Muscle layer of colon (tissue), 2 donors: ENCODE measurements around the gene BUB1B.
A peak's percentile ranks its signal among the peaks of the same experiment; 100 is the strongest.
"Not testable (repeated sequence)": the region's sequence is repeated elsewhere in the genome, so short reads cannot be mapped to it uniquely, and the experiment has no call there.

Experiments
- H3K27ac ChIP-seq: one replicate; pipeline ENCODE4 v1.7.0; 2013; ENCODE audit warnings: low read depth, mild to moderate bottlenecking, low read length, moderate library complexity
- H3K27me3 ChIP-seq, 2 donors: one replicate each; pipeline ENCODE4 v1.7.0; 2013; ENCODE audit warnings: low read length in 2 of 2, mild to moderate bottlenecking in 2 of 2; ENCODE audit not compliant: insufficient read depth in 2 of 2, control insufficient read depth in 1 of 2
- H3K36me3 ChIP-seq: one replicate; pipeline ENCODE4 v1.7.0; 2013; ENCODE audit warnings: mild to moderate bottlenecking, low read length; ENCODE audit not compliant: insufficient read depth
- H3K4me1 ChIP-seq: one replicate; pipeline ENCODE4 v1.7.0; 2013; ENCODE audit warnings: mild to moderate bottlenecking, low read length; ENCODE audit not compliant: insufficient read depth
- H3K4me3 ChIP-seq, 2 donors: one replicate each; pipeline ENCODE4 v1.7.0; 2013; ENCODE audit warnings: low read length in 2 of 2, low read depth in 1 of 2, mild to moderate bottlenecking in 1 of 2, moderate library complexity in 1 of 2
- H3K9ac ChIP-seq: one replicate; pipeline ENCODE4 v1.7.0; 2013; ENCODE audit warnings: low read length
- H3K9me3 ChIP-seq: one replicate; pipeline ENCODE4 v1.7.0; 2013; ENCODE audit warnings: mild to moderate bottlenecking, low read length
- donor health status: abdominal sarcoma.
- donor health status: Adenocarcinoma of cecum.

The BUB1B gene, protein sequence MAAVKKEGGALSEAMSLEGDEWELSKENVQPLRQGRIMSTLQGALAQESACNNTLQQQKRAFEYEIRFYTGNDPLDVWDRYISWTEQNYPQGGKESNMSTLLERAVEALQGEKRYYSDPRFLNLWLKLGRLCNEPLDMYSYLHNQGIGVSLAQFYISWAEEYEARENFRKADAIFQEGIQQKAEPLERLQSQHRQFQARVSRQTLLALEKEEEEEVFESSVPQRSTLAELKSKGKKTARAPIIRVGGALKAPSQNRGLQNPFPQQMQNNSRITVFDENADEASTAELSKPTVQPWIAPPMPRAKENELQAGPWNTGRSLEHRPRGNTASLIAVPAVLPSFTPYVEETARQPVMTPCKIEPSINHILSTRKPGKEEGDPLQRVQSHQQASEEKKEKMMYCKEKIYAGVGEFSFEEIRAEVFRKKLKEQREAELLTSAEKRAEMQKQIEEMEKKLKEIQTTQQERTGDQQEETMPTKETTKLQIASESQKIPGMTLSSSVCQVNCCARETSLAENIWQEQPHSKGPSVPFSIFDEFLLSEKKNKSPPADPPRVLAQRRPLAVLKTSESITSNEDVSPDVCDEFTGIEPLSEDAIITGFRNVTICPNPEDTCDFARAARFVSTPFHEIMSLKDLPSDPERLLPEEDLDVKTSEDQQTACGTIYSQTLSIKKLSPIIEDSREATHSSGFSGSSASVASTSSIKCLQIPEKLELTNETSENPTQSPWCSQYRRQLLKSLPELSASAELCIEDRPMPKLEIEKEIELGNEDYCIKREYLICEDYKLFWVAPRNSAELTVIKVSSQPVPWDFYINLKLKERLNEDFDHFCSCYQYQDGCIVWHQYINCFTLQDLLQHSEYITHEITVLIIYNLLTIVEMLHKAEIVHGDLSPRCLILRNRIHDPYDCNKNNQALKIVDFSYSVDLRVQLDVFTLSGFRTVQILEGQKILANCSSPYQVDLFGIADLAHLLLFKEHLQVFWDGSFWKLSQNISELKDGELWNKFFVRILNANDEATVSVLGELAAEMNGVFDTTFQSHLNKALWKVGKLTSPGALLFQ

DNA sequence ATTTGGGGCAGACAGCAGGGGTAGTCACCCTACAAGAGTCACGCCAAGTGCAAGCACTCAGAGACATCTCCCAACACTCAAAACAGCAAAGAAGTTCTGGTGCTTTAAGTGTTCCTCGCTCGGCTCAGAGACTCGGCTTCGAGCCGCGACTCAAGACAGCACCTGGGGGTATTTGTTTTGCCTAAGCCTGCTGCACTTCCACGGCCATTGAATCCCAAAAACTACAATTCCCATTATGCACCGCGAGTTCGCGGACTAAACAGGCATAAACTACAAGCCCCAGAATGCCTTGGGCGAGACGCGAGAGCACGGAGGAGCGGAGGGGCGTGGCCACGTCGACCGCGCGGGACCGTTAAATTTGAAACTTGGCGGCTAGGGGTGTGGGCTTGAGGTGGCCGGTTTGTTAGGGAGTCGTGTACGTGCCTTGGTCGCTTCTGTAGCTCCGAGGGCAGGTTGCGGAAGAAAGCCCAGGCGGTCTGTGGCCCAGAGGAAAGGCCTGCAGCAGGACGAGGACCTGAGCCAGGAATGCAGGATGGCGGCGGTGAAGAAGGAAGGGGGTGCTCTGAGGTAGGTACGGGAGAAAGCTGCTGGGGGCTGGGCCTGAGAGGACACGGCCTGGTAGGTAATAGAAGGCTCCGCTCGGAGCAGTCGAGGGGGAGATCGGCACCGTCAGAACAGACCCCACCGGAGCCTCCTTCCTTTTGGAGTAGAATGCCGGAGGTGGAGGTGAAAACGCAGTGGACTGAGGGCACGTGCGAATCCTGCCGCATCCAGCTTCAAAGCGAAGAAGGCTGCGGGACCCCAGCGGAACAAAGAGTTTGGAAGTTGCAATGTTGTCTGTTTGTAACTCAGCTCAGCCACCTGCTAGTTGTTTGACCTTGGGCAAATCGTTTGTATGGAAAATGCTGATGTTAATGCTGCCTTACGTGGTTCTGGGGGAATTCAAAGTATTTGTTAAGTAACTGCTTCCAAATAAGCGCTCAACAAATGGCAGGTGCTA is at the start of gene BUB1B:
TSS of gene BUB1B (plus strand) at position 381 of the 1,000 bp plus-strand sequence. CDS start at position 533, 152 bp downstream.
- H3K9ac ChIP-seq, result no peak within 1 kb of the TSS
- H3K36me3 ChIP-seq, result no peaks in the 10 kb centered on the region
- peak within 1 kb of the TSS; percentile 63 to 87 for H3K4me3 ChIP-seq
- peak within 1 kb of the TSS; percentile 29 for H3K27ac ChIP-seq
- no peaks in the 10 kb centered on the region for H3K9me3 ChIP-seq
- H3K27me3 ChIP-seq, result no peaks in the 10 kb centered on the region
- H3K4me1 ChIP-seq, result peaks cover 5% of the 10 kb centered on the region

DNA sequence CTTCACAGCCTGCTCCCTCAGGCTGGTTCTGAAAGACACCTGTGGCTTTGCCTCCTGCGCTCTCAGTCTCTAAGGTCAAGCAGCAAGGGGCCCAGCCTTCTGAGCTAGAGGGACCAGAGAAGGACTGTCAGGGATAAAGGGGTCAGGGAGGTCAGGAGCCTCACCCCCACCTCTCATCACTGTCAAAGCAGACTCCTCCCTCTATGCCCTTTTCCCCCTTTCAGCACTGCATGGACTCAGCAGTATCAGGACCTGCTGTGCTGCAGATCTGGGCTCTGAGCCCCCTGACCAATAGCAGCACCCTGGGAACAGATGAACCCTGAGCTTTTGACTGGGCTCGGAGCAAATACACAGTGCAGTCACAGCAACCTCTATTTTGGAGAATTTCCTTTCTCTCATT is 49.0 kb upstream of the BUB1B start:
- H3K9ac ChIP-seq, result no peak overlapping the region
- no peaks in the 10 kb centered on the region for H3K27me3 ChIP-seq

DNA sequence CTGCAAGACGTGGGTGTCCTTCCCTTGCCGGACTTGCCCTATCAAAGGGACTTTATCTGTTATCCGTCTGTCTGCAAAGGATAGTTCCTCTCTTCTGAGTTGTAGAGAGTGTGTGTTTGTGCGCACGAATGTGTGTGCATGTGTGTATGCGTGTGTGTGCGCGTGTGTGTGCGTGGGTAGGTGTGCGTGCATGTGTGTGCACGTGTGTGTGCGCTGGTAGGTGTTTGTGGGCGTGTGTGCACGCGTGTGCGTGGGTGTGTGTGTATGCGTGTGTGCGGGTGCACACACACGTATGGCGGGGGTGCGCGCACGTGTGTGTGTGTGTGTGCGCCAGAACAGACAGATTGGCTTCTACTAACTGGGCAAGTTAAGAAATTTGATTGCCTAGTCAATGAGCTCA is 48.1 kb upstream of the BUB1B start:
- Histone ChIP-seq H3K27ac (no peak overlapping the region), H3K4me3 (no peak overlapping the region), H3K36me3 (no peaks in the 10 kb centered on the region), H3K9ac (no peak overlapping the region), H3K27me3 (no peaks in the 10 kb centered on the region), H3K9me3 (no peaks in the 10 kb centered on the region), H3K4me1 (peaks cover 2% of the 10 kb centered on the region)

More for the DNA sequence above, 49.0 kb upstream of the BUB1B start:
- Histone ChIP-seq H3K36me3 (no peaks in the 10 kb centered on the region), H3K4me1 (peaks cover 11% of the 10 kb centered on the region), H3K27ac (no peak overlapping the region), H3K9me3 (no peaks in the 10 kb centered on the region), H3K4me3 (no peak overlapping the region)

DNA sequence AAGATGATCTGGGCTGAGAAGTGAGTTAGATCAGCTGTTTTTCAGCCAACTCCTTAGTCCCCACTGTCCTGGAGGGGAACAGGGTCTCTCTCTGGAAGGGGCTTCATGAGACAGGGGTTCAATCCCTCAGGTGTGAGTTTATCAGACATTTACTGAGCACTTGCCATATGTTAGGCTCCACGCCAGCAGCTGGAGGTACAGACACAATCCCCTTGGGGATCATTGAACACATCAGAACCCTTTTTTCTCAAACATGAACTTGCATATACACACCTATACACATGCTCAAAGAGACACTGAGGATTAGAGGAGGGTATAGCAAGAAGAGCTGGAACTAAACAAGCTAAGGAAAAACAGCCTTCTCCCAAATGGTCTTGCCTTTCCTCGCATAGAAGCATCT is 46.7 kb upstream of the BUB1B start:
- Histone ChIP-seq H3K36me3 (no peaks in the 10 kb centered on the region), H3K4me1 (no peaks in the 10 kb centered on the region), H3K9ac (no peak overlapping the region), H3K27me3 (no peaks in the 10 kb centered on the region), H3K9me3 (no peaks in the 10 kb centered on the region), H3K27ac (no peak overlapping the region), H3K4me3 (no peak overlapping the region)

DNA sequence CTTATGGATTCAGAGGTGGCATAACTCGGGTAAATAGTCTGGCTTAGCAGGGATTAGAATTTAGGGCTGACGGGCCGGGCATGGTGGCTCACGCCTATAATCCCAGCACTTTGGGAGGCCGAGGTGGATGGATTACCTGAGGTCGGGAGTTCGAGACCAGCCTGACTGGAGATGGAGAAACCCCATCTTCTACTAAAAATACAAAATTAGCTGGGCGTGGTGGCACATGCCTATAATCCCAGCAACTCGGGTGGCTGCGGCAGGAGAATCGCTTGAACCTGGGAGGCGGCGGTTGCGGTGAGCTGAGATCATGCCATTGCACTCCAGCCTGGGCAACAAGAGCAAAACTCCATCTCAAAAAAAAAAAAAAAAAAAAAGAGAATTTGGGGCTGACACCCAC is 45.8 kb upstream of the BUB1B start:
- not testable (repeated sequence) for H3K9me3 ChIP-seq, H3K27ac ChIP-seq, H3K4me3 ChIP-seq, H3K4me1 ChIP-seq, H3K27me3 ChIP-seq, H3K9ac ChIP-seq, H3K36me3 ChIP-seq

DNA sequence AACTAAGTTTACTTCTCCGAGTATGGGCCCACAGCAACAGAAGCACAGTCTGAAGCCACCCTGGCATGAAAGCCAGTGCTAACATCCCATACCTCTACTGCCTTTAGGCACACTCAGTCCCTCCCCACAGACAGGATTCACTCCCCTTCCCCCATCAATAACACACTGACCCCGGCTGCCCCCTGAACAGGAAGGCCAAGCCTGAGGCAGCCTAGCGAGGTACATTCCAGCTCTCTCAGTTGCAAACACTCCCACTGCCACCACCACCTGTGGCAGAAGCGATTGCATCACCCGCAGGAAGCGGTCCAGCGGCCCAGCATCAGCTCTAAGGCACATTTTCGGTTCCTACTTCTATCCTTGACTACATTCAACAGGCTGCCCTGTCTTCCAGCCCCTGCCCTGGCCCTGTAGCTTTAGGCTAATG is 45.2 kb upstream of the BUB1B start:
- H3K4me3 ChIP-seq, result no peak overlapping the region
- H3K9ac ChIP-seq, result no peak overlapping the region
- no peaks in the 10 kb centered on the region for H3K4me1 ChIP-seq
- H3K9me3 ChIP-seq, result no peaks in the 10 kb centered on the region
- H3K27me3 ChIP-seq, result no peaks in the 10 kb centered on the region
- no peak overlapping the region for H3K27ac ChIP-seq
- H3K36me3 ChIP-seq, result no peaks in the 10 kb centered on the region

DNA sequence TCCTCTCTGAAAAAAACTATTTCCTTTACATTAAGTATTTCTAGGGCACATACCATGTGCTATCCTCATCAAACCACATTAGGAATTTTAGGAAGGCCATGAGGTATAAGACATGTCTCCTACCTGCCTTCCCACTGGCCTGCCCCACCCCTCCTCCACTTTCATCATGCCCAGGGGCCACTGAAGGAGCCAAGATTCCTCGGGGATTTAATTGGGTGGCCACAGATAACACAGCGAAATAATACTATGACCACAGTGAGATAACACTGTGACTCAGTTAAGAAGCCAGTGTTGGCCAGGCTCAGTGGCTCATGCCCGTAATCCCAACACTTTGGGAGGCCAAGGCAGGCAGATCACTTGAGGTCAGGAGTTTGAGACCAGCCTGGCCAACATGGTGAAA is 42.4 kb upstream of the BUB1B start:
- no peaks in the 10 kb centered on the region for H3K9me3 ChIP-seq
- no peak overlapping the region for H3K4me3 ChIP-seq
- H3K9ac ChIP-seq, result no peak overlapping the region

DNA sequence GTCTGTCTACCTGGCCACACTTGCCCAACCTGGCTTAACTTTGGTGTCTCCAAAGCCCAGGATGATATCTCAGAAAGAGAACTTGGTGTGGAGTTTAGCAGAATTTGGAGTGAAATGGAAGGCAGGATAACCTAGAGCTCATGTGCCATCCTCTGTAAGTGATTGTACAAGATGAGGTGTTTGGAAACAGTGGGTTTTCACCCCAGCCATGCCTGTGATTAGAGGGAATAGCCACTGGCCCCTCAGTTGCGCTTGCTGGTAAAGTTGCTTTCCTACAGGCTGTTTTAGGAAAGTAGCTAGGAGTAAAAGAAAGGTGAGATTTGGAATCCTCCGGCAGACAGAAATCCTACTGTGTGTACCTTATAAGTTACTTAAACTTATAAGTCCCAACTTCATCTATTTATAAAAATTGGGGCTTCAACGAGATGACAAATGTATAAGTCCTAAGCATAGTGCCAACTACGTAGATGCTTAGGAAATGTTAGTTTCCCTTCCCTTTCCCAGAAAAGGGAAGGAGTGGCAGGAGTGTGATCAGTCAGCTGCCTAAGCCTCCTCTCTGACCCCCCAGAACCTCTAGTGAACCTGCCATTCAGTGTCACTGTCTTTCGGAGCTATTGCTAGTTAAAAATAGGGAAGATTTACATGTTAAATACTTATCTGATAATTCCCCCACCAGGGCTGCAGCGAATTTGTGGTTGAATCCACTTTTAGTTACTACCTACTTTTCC is 38.8 kb upstream of the BUB1B start:
- no peak overlapping the region for H3K9ac ChIP-seq
- H3K36me3 ChIP-seq, result no peaks in the 10 kb centered on the region
- H3K27ac ChIP-seq, result no peak overlapping the region

More for the DNA sequence above, 42.4 kb upstream of the BUB1B start:
- H3K4me1 ChIP-seq, result no peaks in the 10 kb centered on the region
- no peak overlapping the region for H3K27ac ChIP-seq
- H3K27me3 ChIP-seq, result no peaks in the 10 kb centered on the region
- H3K36me3 ChIP-seq, result no peaks in the 10 kb centered on the region

DNA sequence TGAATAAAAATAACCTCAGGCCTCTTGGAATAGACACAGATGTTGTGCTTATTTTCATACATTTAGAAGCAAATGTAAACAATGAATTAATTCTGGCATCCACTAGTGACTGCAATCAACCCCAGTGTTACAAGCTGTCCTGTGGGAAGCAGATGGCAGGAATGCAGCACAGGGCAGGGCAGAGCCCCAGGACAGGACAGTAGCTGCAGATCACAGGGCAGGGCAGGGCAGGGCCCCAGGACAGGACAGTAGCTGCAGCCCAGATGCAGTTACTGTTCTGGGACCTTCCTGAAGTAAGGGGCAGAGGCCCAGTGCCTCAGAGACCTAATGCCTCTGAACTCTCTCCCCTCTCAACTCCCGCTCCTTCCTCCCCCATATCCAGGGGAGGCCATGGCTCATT is 37.9 kb upstream of the BUB1B start:
- H3K4me3 ChIP-seq, result not testable (repeated sequence)

More for the DNA sequence above, 38.8 kb upstream of the BUB1B start:
- Histone ChIP-seq H3K4me3 (no peak overlapping the region), H3K4me1 (no peaks in the 10 kb centered on the region), H3K27me3 (no peaks in the 10 kb centered on the region), H3K9me3 (no peaks in the 10 kb centered on the region)

DNA sequence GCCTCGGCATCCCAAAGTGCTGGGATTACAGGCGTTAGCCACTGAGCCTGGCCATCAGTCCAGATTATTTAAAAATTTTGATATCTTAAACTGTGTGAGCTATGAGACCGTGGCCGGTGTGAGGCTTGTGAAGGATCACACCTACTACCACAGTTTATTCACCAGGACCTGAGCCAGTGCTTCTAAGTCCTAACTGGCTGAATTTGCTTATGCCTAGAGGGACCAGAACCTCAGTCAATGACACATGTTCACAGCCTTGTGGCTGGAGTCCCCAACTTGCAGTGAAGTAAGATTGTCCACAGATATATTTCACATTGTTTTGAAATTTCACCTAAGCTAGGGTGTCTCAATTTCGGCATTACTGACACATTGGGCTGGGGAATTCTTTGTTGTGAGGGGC is 37.0 kb upstream of the BUB1B start:
- not testable (repeated sequence) for H3K27ac ChIP-seq, H3K36me3 ChIP-seq, H3K9ac ChIP-seq, H3K4me3 ChIP-seq, H3K4me1 ChIP-seq, H3K9me3 ChIP-seq, H3K27me3 ChIP-seq

More for the DNA sequence above, 37.9 kb upstream of the BUB1B start:
- not testable (repeated sequence) for H3K27me3 ChIP-seq, H3K9ac ChIP-seq, H3K4me1 ChIP-seq, H3K36me3 ChIP-seq, H3K9me3 ChIP-seq, H3K27ac ChIP-seq
